ENCODE measurements around the gene UBAC2.

DNA sequence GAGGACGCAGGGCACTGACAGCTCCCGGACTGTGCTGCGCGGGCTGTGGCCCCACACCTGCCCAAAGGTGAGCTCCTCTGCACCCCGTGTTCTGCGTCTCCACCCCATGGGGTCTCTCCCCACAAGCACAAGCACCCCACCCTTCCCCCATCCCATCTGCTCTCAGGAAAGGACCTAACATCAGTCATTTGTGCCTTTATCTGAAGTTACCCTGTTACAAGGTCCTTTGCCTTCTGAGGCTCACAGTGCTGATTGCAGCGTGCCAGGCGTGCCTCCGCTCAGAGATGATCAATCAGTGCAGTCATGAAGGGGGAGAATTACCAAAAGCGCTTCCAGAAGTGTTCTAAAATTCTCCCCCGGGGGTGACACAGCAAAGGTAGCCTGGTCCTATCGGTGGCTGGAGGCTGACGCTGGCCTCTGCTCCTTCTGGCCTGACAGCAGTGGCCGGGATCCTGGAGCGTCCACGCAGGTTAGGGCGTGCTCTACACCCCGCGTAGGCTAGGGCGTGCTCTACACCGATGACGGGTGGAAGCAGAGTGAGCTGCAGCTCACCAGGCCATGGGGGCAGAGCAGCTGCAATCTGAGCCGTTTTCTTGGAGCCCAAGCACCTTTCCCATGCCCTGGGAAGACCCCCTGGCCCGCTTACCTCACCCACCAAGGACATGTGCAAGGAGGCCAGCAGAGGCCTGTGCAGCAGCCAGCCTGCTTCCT, 215.9 kb downstream of the UBAC2 start:
- TF ChIP-seq, protein P1, sequence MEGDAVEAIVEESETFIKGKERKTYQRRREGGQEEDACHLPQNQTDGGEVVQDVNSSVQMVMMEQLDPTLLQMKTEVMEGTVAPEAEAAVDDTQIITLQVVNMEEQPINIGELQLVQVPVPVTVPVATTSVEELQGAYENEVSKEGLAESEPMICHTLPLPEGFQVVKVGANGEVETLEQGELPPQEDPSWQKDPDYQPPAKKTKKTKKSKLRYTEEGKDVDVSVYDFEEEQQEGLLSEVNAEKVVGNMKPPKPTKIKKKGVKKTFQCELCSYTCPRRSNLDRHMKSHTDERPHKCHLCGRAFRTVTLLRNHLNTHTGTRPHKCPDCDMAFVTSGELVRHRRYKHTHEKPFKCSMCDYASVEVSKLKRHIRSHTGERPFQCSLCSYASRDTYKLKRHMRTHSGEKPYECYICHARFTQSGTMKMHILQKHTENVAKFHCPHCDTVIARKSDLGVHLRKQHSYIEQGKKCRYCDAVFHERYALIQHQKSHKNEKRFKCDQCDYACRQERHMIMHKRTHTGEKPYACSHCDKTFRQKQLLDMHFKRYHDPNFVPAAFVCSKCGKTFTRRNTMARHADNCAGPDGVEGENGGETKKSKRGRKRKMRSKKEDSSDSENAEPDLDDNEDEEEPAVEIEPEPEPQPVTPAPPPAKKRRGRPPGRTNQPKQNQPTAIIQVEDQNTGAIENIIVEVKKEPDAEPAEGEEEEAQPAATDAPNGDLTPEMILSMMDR (IDR thresholded peaks at IDR 0.05) = no peak
- TF ChIP-seq POLR2A (IDR thresholded peaks at IDR 0.05) (no peak), POLR2AphosphoS5 (IDR thresholded peaks at IDR 0.05) (no peak)

All from suprapubic skin (tissue), 4 donors.